ENCODE data around the gene ENTR1. TPM values are rescaled to one million over a fixed set of nuclear protein-coding genes. Genes with fewer than 3 reads are reported as not detected.

ENTR1 gene
- total RNA-seq, 1 donor from 2014 or later: 57.9 TPM

GRCh38 chr9:136448655-136449054 lies 38.2 kb upstream of the ENTR1 start:
- TF ChIP-seq CTCF (IDR thresholded peaks at IDR 0.05): no peak
- Mint-ChIP-seq H3K9me3 (ENCODE audit: unreplicated experiment) (no peaks in the 10 kb centered on the region), H3K36me3 (ENCODE audit: unreplicated experiment) (peaks cover 56% of the 10 kb centered on the region), H3K4me3 (ENCODE audit: unreplicated experiment) (no peak overlapping the region), H3K4me1 (ENCODE audit: unreplicated experiment) (no peaks in the 10 kb centered on the region), H3K27ac (ENCODE audit: unreplicated experiment) (no peak overlapping the region), H3K27me3 (ENCODE audit: unreplicated experiment) (no peaks in the 10 kb centered on the region)
- DNase-seq (ENCODE audit: extremely low spot score, unreplicated experiment): no peak

GRCh38 chr9:136447173-136447778 lies 36.9 kb upstream of the ENTR1 start:
- Mint-ChIP-seq H3K9me3 (ENCODE audit: unreplicated experiment) (no peaks in the 10 kb centered on the region), H3K27me3 (ENCODE audit: unreplicated experiment) (no peaks in the 10 kb centered on the region), H3K27ac (ENCODE audit: unreplicated experiment) (no peak overlapping the region), H3K36me3 (ENCODE audit: unreplicated experiment) (peaks cover 57% of the 10 kb centered on the region), H3K4me3 (ENCODE audit: unreplicated experiment) (no peak overlapping the region), H3K4me1 (ENCODE audit: unreplicated experiment) (no peaks in the 10 kb centered on the region)
- TF ChIP-seq CTCF (IDR thresholded peaks at IDR 0.05): no peak
- no peak for DNase-seq (ENCODE audit: extremely low spot score, unreplicated experiment)

GRCh38 chr9:136445799-136446198 lies 35.4 kb upstream of the ENTR1 start:
- Mint-ChIP-seq H3K9me3 (ENCODE audit: unreplicated experiment) (no peaks in the 10 kb centered on the region), H3K4me1 (ENCODE audit: unreplicated experiment) (peaks cover 4% of the 10 kb centered on the region), H3K36me3 (ENCODE audit: unreplicated experiment) (peaks cover 55% of the 10 kb centered on the region), H3K4me3 (ENCODE audit: unreplicated experiment) (no peak overlapping the region), H3K27ac (ENCODE audit: unreplicated experiment) (no peak overlapping the region), H3K27me3 (ENCODE audit: unreplicated experiment) (no peaks in the 10 kb centered on the region)
- TF ChIP-seq CTCF (IDR thresholded peaks at IDR 0.05): no peak
- no peak for DNase-seq (ENCODE audit: extremely low spot score, unreplicated experiment)

GRCh38 chr9:136444102-136444501 lies 33.7 kb upstream of the ENTR1 start:
- DNase-seq (ENCODE audit: extremely low spot score, unreplicated experiment): no peak
- Mint-ChIP-seq H3K36me3 (ENCODE audit: unreplicated experiment) (peaks cover 51% of the 10 kb centered on the region), H3K27me3 (ENCODE audit: unreplicated experiment) (no peaks in the 10 kb centered on the region), H3K4me1 (ENCODE audit: unreplicated experiment) (peaks cover 4% of the 10 kb centered on the region), H3K9me3 (ENCODE audit: unreplicated experiment) (no peaks in the 10 kb centered on the region), H3K4me3 (ENCODE audit: unreplicated experiment) (no peak overlapping the region), H3K27ac (ENCODE audit: unreplicated experiment) (no peak overlapping the region)
- no peak for TF ChIP-seq CTCF (IDR thresholded peaks at IDR 0.05)

GRCh38 chr9:136443687-136444086 lies 33.3 kb upstream of the ENTR1 start:
- Mint-ChIP-seq H3K4me1 (ENCODE audit: unreplicated experiment) (peaks cover 4% of the 10 kb centered on the region), H3K36me3 (ENCODE audit: unreplicated experiment) (peaks cover 47% of the 10 kb centered on the region), H3K27me3 (ENCODE audit: unreplicated experiment) (no peaks in the 10 kb centered on the region), H3K9me3 (ENCODE audit: unreplicated experiment) (no peaks in the 10 kb centered on the region), H3K4me3 (ENCODE audit: unreplicated experiment) (no peak overlapping the region), H3K27ac (ENCODE audit: unreplicated experiment) (no peak overlapping the region)
- TF ChIP-seq CTCF (IDR thresholded peaks at IDR 0.05): no peak
- DNase-seq (ENCODE audit: extremely low spot score, unreplicated experiment): no peak
